GM23338 (cell line): Measurements from ENCODE around the gene TIMM22. TPM values are rescaled to one million over a fixed set of nuclear protein-coding genes. Genes with fewer than 3 reads are reported as not detected.
A peak's percentile ranks its signal among the peaks of the same experiment; 100 is the strongest.

Experiments
- ATAC-seq: fragments of 200-7000 bp; cut with Tn5 transposase; 3 replicates; pipeline ENCODE4 v1.9.1; 2020
- DNase-seq: peaks from one replicate; pipeline ENCODE4 v3.0.0-alpha.2; 2015; ENCODE audit warnings: low spot score
- H2AFZ ChIP-seq: fragments of 200-600 bp; sonication (generic); 2 replicates; pipeline ENCODE4 v1.8.0; 2016; ENCODE audit warnings: antibody characterized with exemption, mild to moderate bottlenecking, moderate library complexity
- H3F3A ChIP-seq: fragments of 200-600 bp; sonication (generic); replicated peaks from 2 replicates; pipeline ENCODE4 v1.8.0; 2017; ENCODE audit warnings: antibody characterized with exemption, mixed run types, low read depth
- H3K27ac ChIP-seq: fragments of 200-600 bp; sonication (generic); 2 replicates; pipeline ENCODE4 v1.6.1; 2016; ENCODE audit warnings: low read depth
- H3K27me3 ChIP-seq: fragments of 200-600 bp; sonication (generic); 2 replicates; pipeline ENCODE4 v1.8.0; 2016; ENCODE audit warnings: mild to moderate bottlenecking, mixed run types, moderate library complexity; ENCODE audit not compliant: insufficient read depth
- H3K36me3 ChIP-seq: fragments of 200-600 bp; sonication (generic); 2 replicates; pipeline ENCODE4 v1.8.0; 2016; ENCODE audit warnings: mild to moderate bottlenecking; ENCODE audit not compliant: insufficient read depth
- H3K4me1 ChIP-seq: fragments of 200-600 bp; sonication (generic); 2 replicates; pipeline ENCODE4 v1.8.0; 2016; ENCODE audit warnings: mild to moderate bottlenecking, moderate library complexity; ENCODE audit not compliant: insufficient read depth
- H3K4me2 ChIP-seq: fragments of 200-600 bp; sonication (generic); 2 replicates; pipeline ENCODE4 v1.7.1; 2017; ENCODE audit warnings: mixed run types
- H3K4me3 ChIP-seq: fragments of 200-600 bp; sonication (generic); 2 replicates; pipeline ENCODE4 v1.6.1; 2016; ENCODE audit warnings: mixed run types
- H3K79me2 ChIP-seq: fragments of 200-600 bp; sonication (generic); replicated peaks from 2 replicates; pipeline ENCODE4 v1.8.0; 2017; ENCODE audit warnings: mild to moderate bottlenecking; ENCODE audit not compliant: insufficient read depth
- H3K9me2 ChIP-seq: fragments of 200-600 bp; sonication (generic); 2 replicates; pipeline ENCODE4 v1.8.0; 2017; ENCODE audit not compliant: insufficient read depth
- H4K20me1 ChIP-seq: fragments of 200-600 bp; sonication (generic); replicated peaks from 2 replicates; pipeline ENCODE4 v1.8.0; 2017; ENCODE audit warnings: mild to moderate bottlenecking; ENCODE audit not compliant: insufficient read depth
- H3K27ac Mint-ChIP-seq: 2 replicates; pipeline ENCODE4 v1.8.0; 2020; ENCODE audit warnings: inconsistent platforms, mild to moderate bottlenecking, moderate library complexity, mixed read lengths
- H3K27me3 Mint-ChIP-seq: 3 replicates; pipeline ENCODE4 v1.8.0; 2022; ENCODE audit warnings: low read depth, mild to moderate bottlenecking, moderate library complexity, mixed read lengths, inconsistent platforms; ENCODE audit not compliant: insufficient read depth, poor library complexity
- H3K36me3 Mint-ChIP-seq: 3 replicates; pipeline ENCODE4 v1.8.0; 2021; ENCODE audit warnings: low read depth, mild to moderate bottlenecking, inconsistent platforms, moderate library complexity, mixed read lengths
- H3K4me1 Mint-ChIP-seq: 3 replicates; pipeline ENCODE4 v1.8.0; 2020; ENCODE audit warnings: mild to moderate bottlenecking, inconsistent platforms, mixed read lengths
- H3K4me3 Mint-ChIP-seq: 3 replicates; pipeline ENCODE4 v1.8.0; 2021; ENCODE audit warnings: moderate library complexity, mild to moderate bottlenecking, inconsistent platforms, mixed read lengths
- H3K9me3 Mint-ChIP-seq: 3 replicates; pipeline ENCODE4 v1.8.0; 2020; ENCODE audit warnings: moderate library complexity, mild to moderate bottlenecking, inconsistent platforms, mixed read lengths
- CREB1 ChIP-seq: fragments of 250-450 bp; sonication (Bioruptor Pico); IDR thresholded peaks from 2 replicates; pipeline ENCODE4 v1.5.0; 2020; ENCODE audit warnings: low read depth, mild to moderate bottlenecking, moderate library complexity
- CTCF ChIP-seq, 2 experiments: fragments of 200-600 bp in 1 of 2; sonication (generic) in 1 of 2; conservative IDR thresholded peaks; 2 replicates each; pipeline versions ENCODE4 v1.5.1 to v1.6.1; 2016 to 2017; ENCODE audit warnings: antibody characterized with exemption in 2 of 2, low read depth in 2 of 2, mild to moderate bottlenecking in 2 of 2, moderate library complexity in 1 of 2
- ETS1 ChIP-seq: IDR thresholded peaks from 2 replicates; pipeline ENCODE4 v1.6.1; 2016; ENCODE audit warnings: antibody characterized with exemption
- EZH2 ChIP-seq: fragments of 200-600 bp; sonication (generic); IDR thresholded peaks from one replicate; pipeline ENCODE4 v1.8.0; 2017; ENCODE audit warnings: antibody characterized with exemption, mild to moderate bottlenecking, low read depth; ENCODE audit not compliant: unreplicated experiment
- EZH2phosphoT487 ChIP-seq: fragments of 200-600 bp; sonication (generic); IDR thresholded peaks from one replicate; pipeline ENCODE4 v1.8.1; 2018; ENCODE audit warnings: antibody characterized with exemption; ENCODE audit not compliant: unreplicated experiment
- JUNB ChIP-seq: IDR thresholded peaks from one replicate; pipeline ENCODE4 v1.6.1; 2016; ENCODE audit warnings: antibody characterized with exemption; ENCODE audit not compliant: unreplicated experiment
- NANOG ChIP-seq: IDR thresholded peaks from 2 replicates; pipeline ENCODE4 v1.6.1; 2016; ENCODE audit warnings: antibody characterized with exemption, borderline replicate concordance
- POLR2AphosphoS5 ChIP-seq: IDR thresholded peaks from 2 replicates; pipeline ENCODE4 v1.6.1; 2016; ENCODE audit warnings: antibody characterized with exemption, low read depth
- REST ChIP-seq: IDR thresholded peaks from one replicate; pipeline ENCODE4 v1.6.1; 2018; ENCODE audit warnings: antibody characterized with exemption; ENCODE audit not compliant: unreplicated experiment
- STAT1 ChIP-seq: IDR thresholded peaks from one replicate; pipeline ENCODE4 v1.6.1; 2016; ENCODE audit warnings: antibody characterized with exemption; ENCODE audit not compliant: unreplicated experiment
- ZNF114 ChIP-seq: fragments of 250-450 bp; sonication (Bioruptor Pico); IDR thresholded peaks from 2 replicates; pipeline ENCODE4 v1.5.0; 2020; ENCODE audit warnings: mild to moderate bottlenecking, moderate library complexity
- ZNF331 ChIP-seq: fragments of 250-450 bp; sonication (Bioruptor Pico); IDR thresholded peaks from 2 replicates; pipeline ENCODE4 v1.5.0; 2020; ENCODE audit warnings: low read depth, mild to moderate bottlenecking, moderate library complexity
- ZNF462 ChIP-seq: fragments of 250-450 bp; sonication (Bioruptor Pico); IDR thresholded peaks from 2 replicates; pipeline ENCODE4 v1.5.0; 2020; ENCODE audit warnings: mild to moderate bottlenecking, moderate library complexity
- polyA plus RNA-seq: library from polyadenylated mRNA; unstranded; fragments of >200 nt; fragmentation: Nextera tagmentation; extraction: Ambion mirVana; gene quantifications from 2 replicates; pipeline ENCODE4 v1.2.1, GENCODE V29; 2016
- total RNA-seq: library from RNA; depleted of rRNA; stranded (reverse); fragments of >200 nt; shearing (Covaris generic); gene quantifications from 2 replicates; pipeline ENCODE4 v1.2.3, GENCODE V29; 2014

Gene TIMM22
- total and polyA plus RNA-seq, 2 experiments from 2014 or later, result 21.9 to 24.4 TPM

GRCh38 chr17:1032391-1032790 is 35.5 kb downstream of the TIMM22 start:
- Histone ChIP-seq H3K36me3 (no peaks in the 10 kb centered on the region), H3K9me2 (no peaks in the 10 kb centered on the region), H3K27ac (no peak overlapping the region), H2AFZ (no peak overlapping the region), H3K79me2 (no peaks in the 10 kb centered on the region), H3K4me1 (no peaks in the 10 kb centered on the region), H3K4me2 (peak overlapping the region; percentile 90), H3K27me3 (no peaks in the 10 kb centered on the region; the same call in 1 of the 2 replicates), H3F3A (no peaks in the 10 kb centered on the region), H4K20me1 (no peaks in the 10 kb centered on the region; the same call in 1 of the 2 replicates), H3K4me3 (peak overlapping the region; percentile 77)
- DNase-seq (no peak), ATAC-seq (no peak)
- H3K4me3 Mint-ChIP-seq, result peak overlapping the region; percentile 76
- H3K27me3 Mint-ChIP-seq, result peaks cover 10% of the 10 kb centered on the region
- H3K27ac Mint-ChIP-seq, result no peak overlapping the region
- H3K9me3 Mint-ChIP-seq, result peaks cover 3% of the 10 kb centered on the region; the same call in 2 of the 3 replicates
- 0 out of 3 replicates have a peak, but pooled peaks cover 3% of the 10 kb centered on the region for H3K36me3 Mint-ChIP-seq
- peaks cover 6% of the 10 kb centered on the region; the same call in 2 of the 3 replicates for H3K4me1 Mint-ChIP-seq
- TF ChIP-seq REST (no peak), CREB1 (no peak), ZNF331 (CRISPR knock-in tag) (no peak), ZNF114 (CRISPR knock-in tag) (no peak), STAT1 (no peak), POLR2AphosphoS5 (no peak), ETS1 (no peak), ZNF462 (CRISPR knock-in tag) (no peak), EZH2 (no peak), EZH2phosphoT487 (no peak), NANOG (no peak), CTCF (conservative IDR thresholded peaks at IDR 0.05; ENCODE audit: low read depth in 2 of 2) (no peak), JUNB (no peak)
